ENCODE measurements around the gene MED27. TPM values are rescaled to one million over a fixed set of nuclear protein-coding genes. Genes with fewer than 3 reads are reported as not detected.
"Not testable (repeated sequence)": the region's sequence is repeated elsewhere in the genome, so short reads cannot be mapped to it uniquely, and the experiment has no call there.

The MED27 gene
- total and polyA plus RNA-seq, 2 of the 8 experiments (the other 6 are each of a cell fraction or from before 2014, with no cell fraction given): 29.9 to 56.5 TPM

- TF ChIP-seq SIX5 (IDR thresholded peaks at IDR 0.05; ENCODE audit: low read depth, low read length): no peak
- TF ChIP-seq KDM1A (IDR thresholded peaks at IDR 0.05; ENCODE audit: borderline replicate concordance, low read length): no peak
- TF ChIP-seq SP4 (IDR thresholded peaks at IDR 0.05; ENCODE audit: low read length): no peak
Measured at GRCh38 chr9:131923132-131923671, 156.5 kb downstream of the MED27 start (continued).

- H4K5ac ChIP-seq (ENCODE audit: insufficient read length, low read depth, low read length); H2BK15ac ChIP-seq (ENCODE audit: low read length); H3K4me2 ChIP-seq (ENCODE audit: insufficient read depth in 1 of 2, low read depth in 2 of 2, low read length in 2 of 2); DNase-seq (ENCODE audit: low read depth in 1 of 2, low spot score in 2 of 2); H2BK120ac ChIP-seq (replicated peaks; ENCODE audit: low read depth, low read length); H3K4ac ChIP-seq (replicated peaks; ENCODE audit: insufficient read length, low read depth, low read length); POLR2A ChIA-PET (ENCODE audit: partially characterized antibody); H3K79me2 ChIP-seq (ENCODE audit: control insufficient read depth in 1 of 2, insufficient read depth in 2 of 2, low read length in 2 of 2); H4K20me1 ChIP-seq (replicated peaks in 1 of 2; ENCODE audit: control insufficient read depth in 1 of 2, insufficient read depth in 2 of 2, low read length in 2 of 2); H3K4me3 ChIP-seq (ENCODE audit: extremely low read depth in 1 of 4, insufficient read depth in 2 of 4, low read depth in 3 of 4, low read length in 4 of 4); H3K79me1 ChIP-seq (ENCODE audit: low read depth, low read length); H3K27ac ChIP-seq (ENCODE audit: low read depth, low read length); H3K9ac ChIP-seq (replicated peaks in 1 of 4; ENCODE audit: extremely low read depth in 1 of 4, low read depth in 3 of 4, low read length in 3 of 4); H2AFZ ChIP-seq (ENCODE audit: low read length); H3K4me1 ChIP-seq (replicated peaks in 1 of 4; ENCODE audit: control insufficient read depth in 3 of 4, insufficient read depth in 4 of 4, low read length in 3 of 4); H2AK5ac ChIP-seq (ENCODE audit: low read depth, low read length); H3K23ac ChIP-seq (ENCODE audit: insufficient read length); H4K91ac ChIP-seq (replicated peaks; ENCODE audit: insufficient read length, low read length); H2BK12ac ChIP-seq (ENCODE audit: low read depth, low read length); H3K14ac ChIP-seq (ENCODE audit: insufficient read length); H3K36me3 ChIP-seq (ENCODE audit: control insufficient read depth in 2 of 4, insufficient read depth in 4 of 4, low read length in 3 of 4); H3K56ac ChIP-seq (replicated peaks; ENCODE audit: insufficient read length, low read depth, low read length); H3K9me3 ChIP-seq (ENCODE audit: insufficient read depth in 2 of 2, low read depth in 1 of 2, low read length in 1 of 2); FAIRE-seq; H3K18ac ChIP-seq (ENCODE audit: extremely low read depth, low read length); H2BK20ac ChIP-seq (ENCODE audit: low read length); H2BK5ac ChIP-seq (ENCODE audit: low read depth, low read length); H3K27me3 ChIP-seq (replicated peaks in 1 of 4; ENCODE audit: control insufficient read depth in 3 of 4, extremely low read depth in 1 of 4, insufficient read depth in 3 of 4, low read length in 3 of 4); H4K8ac ChIP-seq (ENCODE audit: extremely low read depth, insufficient read depth, low read length); H3K23me2 ChIP-seq (ENCODE audit: low read depth, low read length): not testable (repeated sequence)
- 95% methylated on average over 3 of the region's 5 CpGs; no CpG with 5 or more reads in 1 of the 2 experiments for WGBS, 2 experiments (ENCODE audit: extremely low coverage in 1 of 2, insufficient coverage in 1 of 2, insufficient read length in 1 of 2, insufficient replicate concordance in 2 of 2, low coverage in 1 of 2, low lambda C conversion rate in 2 of 2, missing lambda C conversion rate in 1 of 2)
- CTCF ChIA-PET (ENCODE audit: partially characterized antibody): interaction anchor here (0.7 to 1.1 kb wide), 3 partner anchors 28 to 155 kb away, joined by 3 to 4 read pairs (median 3); no protein-coding TSS in a partner anchor
Measured at GRCh38 chr9:131921635-131922034, 158.0 kb downstream of the MED27 start.
